ENCODE data around the gene CHST1.

DNA sequence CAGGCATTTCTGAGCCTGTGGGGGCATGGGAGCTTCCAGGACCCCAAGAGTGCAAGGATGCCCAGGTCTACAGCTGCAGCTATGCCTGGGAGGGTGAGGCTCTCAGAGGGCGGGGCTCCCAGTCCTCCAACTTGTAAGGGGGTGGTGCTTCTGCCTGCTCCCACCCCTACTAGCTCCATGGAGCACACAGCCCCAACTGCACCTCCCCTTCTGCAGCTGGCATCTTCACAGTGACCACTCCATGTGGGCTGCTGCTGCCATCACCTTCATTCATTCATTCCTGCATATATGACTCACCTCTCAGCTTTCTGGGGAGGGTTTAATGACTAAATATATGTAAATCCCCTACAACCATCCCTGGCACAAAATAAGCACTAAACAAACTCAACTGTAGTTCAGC, 43.8 kb downstream of the CHST1 start:
- no peak for TF ChIP-seq POLR2A (IDR thresholded peaks at IDR 0.05)
- TF ChIP-seq, protein P1, sequence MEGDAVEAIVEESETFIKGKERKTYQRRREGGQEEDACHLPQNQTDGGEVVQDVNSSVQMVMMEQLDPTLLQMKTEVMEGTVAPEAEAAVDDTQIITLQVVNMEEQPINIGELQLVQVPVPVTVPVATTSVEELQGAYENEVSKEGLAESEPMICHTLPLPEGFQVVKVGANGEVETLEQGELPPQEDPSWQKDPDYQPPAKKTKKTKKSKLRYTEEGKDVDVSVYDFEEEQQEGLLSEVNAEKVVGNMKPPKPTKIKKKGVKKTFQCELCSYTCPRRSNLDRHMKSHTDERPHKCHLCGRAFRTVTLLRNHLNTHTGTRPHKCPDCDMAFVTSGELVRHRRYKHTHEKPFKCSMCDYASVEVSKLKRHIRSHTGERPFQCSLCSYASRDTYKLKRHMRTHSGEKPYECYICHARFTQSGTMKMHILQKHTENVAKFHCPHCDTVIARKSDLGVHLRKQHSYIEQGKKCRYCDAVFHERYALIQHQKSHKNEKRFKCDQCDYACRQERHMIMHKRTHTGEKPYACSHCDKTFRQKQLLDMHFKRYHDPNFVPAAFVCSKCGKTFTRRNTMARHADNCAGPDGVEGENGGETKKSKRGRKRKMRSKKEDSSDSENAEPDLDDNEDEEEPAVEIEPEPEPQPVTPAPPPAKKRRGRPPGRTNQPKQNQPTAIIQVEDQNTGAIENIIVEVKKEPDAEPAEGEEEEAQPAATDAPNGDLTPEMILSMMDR (IDR thresholded peaks at IDR 0.05), result no peak

Measured in testis (tissue), 2 donors.